T-helper 2 cell (primary cell): ENCODE data around the gene MRPL42.
A peak's percentile ranks its signal among the peaks of the same experiment; 100 is the strongest.
"Not testable (repeated sequence)": the region's sequence is repeated elsewhere in the genome, so short reads cannot be mapped to it uniquely, and the experiment has no call there.

Source experiments
- DNase-seq, 5 experiments: peaks; one replicate each; pipeline versions ENCODE4 v3.0.0 to v3.0.0-alpha.2; 2012 to 2022
- total RNA-seq, 2 donors: gene quantifications; one replicate each; lab custom pipeline; 2026; lab: John Stamatoyannopoulos, UW

Gene MRPL42
- 34.3 to 51.4 reads per million in 2 donors for total RNA-seq

GRCh38 chr12:93467351-93468007 lies at the start of gene MRPL42:
TSS of gene MRPL42 (plus strand) at chr12:93467514. CDS start at chr12:93469286, 1,772 bp downstream.
- DNase-seq = peak; percentile 73 to 93 (median 87)

- DNase-seq = no peak
Measured at GRCh38 chr12:93417967-93418480, 49.3 kb upstream of the MRPL42 start.

GRCh38 chr12:93419388-93420034 lies 47.8 kb upstream of the MRPL42 start:
- peak in 2 of 5 experiments; percentile 28 to 64 for DNase-seq

GRCh38 chr12:93422050-93422449 lies 45.3 kb upstream of the MRPL42 start:
- DNase-seq = no peak

GRCh38 chr12:93425736-93426411 lies 41.4 kb upstream of the MRPL42 start:
- DNase-seq = no peak

GRCh38 chr12:93426412-93426805 lies 40.9 kb upstream of the MRPL42 start:
- peak in 1 of 5 experiments; percentile 24 for DNase-seq

- no peak for DNase-seq
Measured at GRCh38 chr12:93427779-93428564, 39.3 kb upstream of the MRPL42 start.

GRCh38 chr12:93429448-93429847 lies 37.9 kb upstream of the MRPL42 start:
- DNase-seq = no peak

GRCh38 chr12:93429852-93430251 lies 37.5 kb upstream of the MRPL42 start:
- no peak for DNase-seq

- no peak for DNase-seq
Measured at GRCh38 chr12:93430280-93430679, 37.0 kb upstream of the MRPL42 start.

GRCh38 chr12:93432031-93432430 lies 35.3 kb upstream of the MRPL42 start:
- DNase-seq = not testable (repeated sequence)

GRCh38 chr12:93434256-93434865 lies 33.0 kb upstream of the MRPL42 start:
- DNase-seq = no peak

- no peak for DNase-seq
Measured at GRCh38 chr12:93438266-93439050, 28.9 kb upstream of the MRPL42 start.

GRCh38 chr12:93440043-93440835 lies 27.1 kb upstream of the MRPL42 start:
- DNase-seq = peak in 1 of 5 experiments; percentile 53

- DNase-seq = peak; percentile 11 to 73 (median 25)
Measured at GRCh38 chr12:93441081-93441616, 26.2 kb upstream of the MRPL42 start.

- peak; percentile 95 to 98 (median 96) for DNase-seq
Measured at GRCh38 chr12:93441617-93442410, 25.5 kb upstream of the MRPL42 start, which contains the start of gene UBE2N. TSS of gene UBE2N (minus strand) at chr12:93441947. CDS start at chr12:93441884, 63 bp downstream.

- no peak for DNase-seq
Measured at GRCh38 chr12:93442411-93443340, 24.6 kb upstream of the MRPL42 start.

GRCh38 chr12:93443576-93443975 lies 23.7 kb upstream of the MRPL42 start:
- no peak for DNase-seq
